Hair follicular keratinocyte (primary cell): Measurements from ENCODE around the gene TNK1. TPM values are rescaled to one million over a fixed set of nuclear protein-coding genes. Genes with fewer than 3 reads are reported as not detected.

Source experiments
- total RNA-seq: library from RNA; depleted of rRNA; stranded (reverse); fragments of >200 nt; gene quantifications from 2 replicates; pipeline ENCODE4 v1.2.3, GENCODE V29; 2015

The TNK1 gene
- total RNA-seq: 3.8 and 7.7 TPM in 2 replicates

DNA sequence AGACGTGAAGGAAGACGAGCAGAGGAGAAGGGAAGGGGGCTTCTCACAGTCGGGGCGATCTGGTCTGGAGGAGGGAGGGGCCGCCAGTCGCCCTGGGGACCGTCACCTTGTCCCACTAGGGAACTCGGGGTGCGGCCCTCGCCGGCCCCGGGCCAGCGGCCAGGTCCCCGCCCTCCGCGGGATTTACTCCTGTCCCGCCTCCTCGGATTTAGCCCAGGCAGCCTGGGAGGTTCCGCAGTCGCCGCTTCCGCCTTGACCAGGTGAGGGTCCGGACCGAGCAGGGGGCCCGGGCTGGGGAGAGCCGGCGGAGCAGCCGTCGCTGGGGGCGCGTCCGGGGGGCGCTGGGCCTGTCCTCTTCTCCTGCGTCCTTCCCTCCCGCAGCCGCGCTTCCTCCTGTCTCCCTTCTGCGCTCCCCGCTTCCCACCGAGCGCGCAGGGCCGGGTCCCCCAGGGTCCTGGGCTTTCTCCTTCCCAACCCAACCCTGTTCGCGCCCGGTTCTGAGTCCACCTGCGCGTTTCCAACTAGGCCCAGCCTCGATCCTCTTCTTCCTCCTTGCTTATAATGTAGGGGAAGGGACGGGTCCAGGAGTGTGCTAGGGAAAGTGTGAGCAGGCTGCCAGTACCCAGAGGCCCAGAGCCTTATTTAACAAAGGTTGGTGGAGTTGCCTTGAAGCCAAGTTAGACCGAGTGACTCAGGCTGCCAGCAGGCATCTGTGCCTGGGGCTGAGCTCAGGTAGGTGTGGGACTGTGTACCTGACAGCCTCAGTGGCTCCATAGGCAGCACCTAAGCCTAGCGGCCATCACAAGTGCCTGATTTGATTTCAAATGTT, at the start of gene TNK1:
Gene TNK1, plus strand, starts transcription at position 235 of the 829 bp plus-strand sequence. CDS start 1,838 bp downstream, outside the sequence.

GRCh38 chr17:7336240-7337175, 44.4 kb upstream of the TNK1 start, which contains the start of gene ACAP1:
Gene ACAP1, plus strand, starts transcription at chr17:7336529. Its CDS starts 206 bp downstream, at chr17:7336735.

DNA sequence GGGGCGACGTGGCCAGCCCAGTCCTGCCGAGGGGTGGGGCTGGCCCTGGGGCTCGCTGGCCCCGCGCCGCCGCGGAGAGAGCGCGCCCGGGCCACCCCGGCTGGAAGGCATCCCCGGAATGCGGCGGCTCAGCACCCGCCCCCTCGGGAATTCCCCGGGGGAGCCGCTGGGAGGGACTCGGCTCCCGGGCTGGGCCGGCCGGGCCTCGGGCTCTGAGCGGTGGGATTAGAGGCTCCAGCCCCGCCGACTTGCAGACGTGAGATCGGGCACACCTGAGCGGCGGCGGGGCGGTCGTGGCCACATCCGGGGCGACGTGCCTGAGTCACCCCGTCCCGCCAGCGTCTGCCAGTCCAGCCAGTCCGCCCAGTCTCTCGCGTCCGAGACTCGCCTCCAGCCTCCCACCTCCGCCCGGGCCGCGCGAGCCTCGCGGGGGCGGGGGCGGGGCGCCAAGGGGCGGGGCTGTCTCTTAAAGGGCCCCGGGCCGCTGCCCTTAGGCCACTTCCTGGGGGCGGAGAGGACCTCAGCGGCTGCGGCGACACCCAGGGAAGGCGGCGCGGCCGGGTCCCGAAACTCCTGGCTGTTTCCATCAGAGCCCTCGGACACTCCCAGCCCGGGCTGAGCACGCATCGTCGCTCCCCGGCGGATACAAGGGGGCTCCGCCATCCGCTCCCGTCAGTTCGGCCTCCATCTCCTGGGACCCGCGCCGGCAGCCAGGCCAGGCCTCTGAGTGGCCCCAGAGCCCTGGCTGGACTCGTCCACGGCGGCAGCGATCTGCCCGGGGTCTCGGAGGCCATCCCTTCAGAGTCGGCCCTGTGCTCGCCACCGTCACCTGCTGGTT, 29.0 kb upstream of the TNK1 start, which contains the start of gene KCTD11:
Gene KCTD11, plus strand, starts transcription at position 498 of the 838 bp plus-strand sequence.

DNA sequence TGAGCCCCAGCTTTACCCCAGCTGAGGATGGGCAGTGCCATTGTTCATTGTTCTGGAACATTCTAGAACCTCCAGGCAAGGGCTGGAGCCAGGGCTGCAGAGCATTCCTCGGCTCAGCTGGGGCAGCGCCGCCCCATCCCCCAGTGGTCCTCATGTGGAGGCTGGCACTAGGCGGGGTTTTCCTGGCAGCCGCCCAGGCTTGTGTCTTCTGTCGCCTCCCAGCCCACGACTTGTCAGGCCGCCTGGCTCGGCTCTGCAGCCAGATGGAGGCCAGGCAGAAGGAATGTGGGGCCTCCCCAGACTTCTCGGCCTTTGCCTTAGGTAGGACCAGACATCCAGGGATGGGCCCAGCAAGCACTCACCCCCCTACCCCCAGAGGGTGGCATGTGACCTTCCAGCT, 25.8 kb upstream of the TNK1 start, which contains the start of gene TMEM95:
Gene TMEM95, plus strand, starts transcription at position 104 of the 400 bp plus-strand sequence. Its CDS starts 49 bp downstream, at position 153.

GRCh38 chr17:7394452-7395191, 13.7 kb downstream of the TNK1 start, which contains the start of gene PLSCR3:
Gene PLSCR3, minus strand, starts transcription at chr17:7394525. Its CDS starts 415 bp downstream, at chr17:7394110.

DNA sequence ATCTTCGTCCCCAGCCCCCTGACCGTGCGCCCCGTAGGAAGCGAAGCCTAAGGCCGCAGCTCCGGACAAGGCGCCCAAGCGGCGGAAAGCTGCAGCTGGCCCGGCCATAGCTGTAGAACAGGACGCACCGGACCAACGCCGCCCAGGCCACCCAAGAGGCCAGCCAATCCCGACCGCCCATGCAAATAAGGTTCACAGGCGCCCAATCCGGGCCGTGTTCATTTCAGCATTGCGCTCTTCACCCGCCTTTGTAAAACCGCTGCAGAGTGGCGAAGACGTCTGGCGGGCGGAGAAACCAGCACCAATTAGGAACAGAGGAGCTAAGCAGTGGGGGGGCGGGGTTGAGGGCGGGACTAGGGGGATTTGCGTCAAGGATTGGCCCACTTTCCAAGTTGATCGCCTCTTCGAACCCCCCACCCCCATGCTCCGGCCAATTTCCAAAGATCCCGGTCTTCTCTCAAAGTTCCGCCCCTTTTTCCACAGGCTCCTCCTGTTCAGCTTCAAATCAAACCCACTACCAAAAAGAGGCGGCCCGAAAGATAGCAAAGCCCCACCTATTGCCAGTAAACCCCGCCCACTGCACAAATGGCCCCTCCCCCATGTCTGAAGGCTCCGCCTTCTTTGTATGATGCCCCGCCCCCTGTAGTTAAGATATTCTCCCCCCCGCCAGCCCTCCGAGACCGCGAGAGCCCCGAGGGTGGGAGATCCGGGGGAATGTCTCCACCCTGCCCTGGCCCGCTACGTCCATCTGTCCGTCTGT, 23.3 kb downstream of the TNK1 start, which contains the start of gene TMEM256:
Gene TMEM256, minus strand, starts transcription at position 121 of the 760 bp plus-strand sequence. Its CDS starts 13 bp downstream, at position 108.

DNA sequence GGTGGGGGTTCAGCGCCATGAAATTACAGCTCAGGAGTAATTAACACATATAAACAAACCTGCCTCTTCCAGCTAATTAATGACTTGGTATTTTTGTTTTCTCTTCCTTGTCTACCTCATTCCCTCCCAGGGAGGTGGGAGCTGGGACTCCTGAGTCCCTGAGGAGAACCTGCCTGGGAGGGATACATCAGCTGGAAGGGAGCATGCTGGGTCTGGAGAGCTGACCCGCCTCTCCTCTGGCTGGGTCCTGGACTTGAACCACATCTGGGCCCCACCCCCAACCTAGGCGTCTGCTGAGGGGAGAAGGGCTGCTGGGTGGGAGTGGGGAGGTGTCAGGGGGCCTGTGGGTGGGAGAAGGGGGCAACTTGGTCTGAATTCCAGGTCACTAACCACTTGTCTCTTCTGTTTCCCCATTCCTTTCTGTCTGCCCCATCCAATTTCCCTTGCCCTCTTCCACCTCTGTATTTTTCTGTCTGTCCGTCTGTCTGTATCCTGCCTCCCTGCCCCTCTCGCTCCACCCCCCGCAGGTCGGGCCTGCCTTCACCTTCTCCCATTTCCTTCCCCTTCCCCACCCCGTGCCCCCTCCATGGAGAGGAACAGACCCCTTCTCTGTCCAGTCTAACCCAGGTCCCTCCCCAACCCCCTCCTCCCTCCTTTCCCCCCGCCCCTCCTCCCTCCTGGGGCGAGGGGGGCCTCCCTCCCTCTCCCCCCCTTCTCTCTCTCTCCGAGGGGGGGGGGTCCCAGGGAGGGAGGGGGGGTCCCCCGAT, 26.8 kb downstream of the TNK1 start, which contains the start of gene NLGN2:
Gene NLGN2, plus strand, starts transcription at position 361 of the 767 bp plus-strand sequence. CDS start 411 bp downstream, outside the sequence.

GRCh38 chr17:7419819-7420610, 39.1 kb downstream of the TNK1 start, which contains the start of gene SPEM1:
Gene SPEM1, plus strand, starts transcription at chr17:7420324. Its CDS starts 61 bp downstream, at chr17:7420385.

DNA sequence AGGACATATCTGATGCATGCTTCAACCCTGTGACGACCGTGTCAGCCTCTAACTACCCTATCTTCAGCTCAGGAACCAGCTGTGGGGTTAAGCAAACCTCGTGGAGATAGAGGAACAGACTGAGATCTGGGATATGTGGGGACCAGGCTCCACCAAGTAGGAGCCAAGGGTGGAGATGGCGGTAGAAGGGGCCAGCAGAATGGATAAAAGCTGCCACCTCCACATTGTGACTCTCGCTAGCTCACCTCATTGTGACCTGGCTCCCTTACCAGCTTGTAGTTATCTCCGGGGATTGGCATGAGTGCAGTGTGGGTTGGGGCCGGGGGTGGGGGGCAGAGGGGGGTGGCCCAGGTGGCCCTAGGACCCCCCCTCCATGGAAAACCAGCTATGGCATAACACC, 44.4 kb downstream of the TNK1 start, which contains the start of gene SPEM2:
Gene SPEM2, plus strand, starts transcription at position 301 of the 400 bp plus-strand sequence. Its CDS starts 73 bp downstream, at position 374.

GRCh38 chr17:7428557-7428956, 47.7 kb downstream of the TNK1 start, which contains the start of gene SPEM3:
Gene SPEM3, plus strand, starts transcription at chr17:7428857. Its CDS starts 46 bp downstream, at chr17:7428903.

Other genes starting within 250 kb of the TNK1 start
- 0.23 TPM in 1 of 2 replicates, not detected in the other for gene ASGR1, start 201.7 kb upstream of the TNK1 start, total RNA-seq
- 1.4 and 5.5 TPM in 2 replicates for gene DLG4, start 161.3 kb upstream of the TNK1 start, total RNA-seq
- gene ACADVL, start 161.2 kb upstream of the TNK1 start, total RNA-seq: 173 and 216 TPM in 2 replicates
- 32.6 and 39.5 TPM in 2 replicates for gene DVL2, start 146.6 kb upstream of the TNK1 start, total RNA-seq
- gene PHF23, start 141.6 kb upstream of the TNK1 start, total RNA-seq: 26.9 and 32.2 TPM in 2 replicates
- 171 and 262 TPM in 2 replicates for gene GABARAP, start 138.6 kb upstream of the TNK1 start, total RNA-seq
- 39.4 and 49.4 TPM in 2 replicates for gene CTDNEP1, start 129.4 kb upstream of the TNK1 start, total RNA-seq
- gene ELP5, start 128.9 kb upstream of the TNK1 start, total RNA-seq: 23.3 and 36.8 TPM in 2 replicates
- gene CLDN7, start 118.6 kb upstream of the TNK1 start, total RNA-seq: 7.9 and 26.0 TPM in 2 replicates
- 0.08 and 1.4 TPM in 2 replicates for gene SLC2A4, start 99.4 kb upstream of the TNK1 start, total RNA-seq
- gene YBX2, start 86.5 kb upstream of the TNK1 start, total RNA-seq: 0.47 and 0.72 TPM in 2 replicates
- 557 and 909 TPM in 2 replicates for gene EIF5A, start 73.5 kb upstream of the TNK1 start, total RNA-seq
- 42.7 and 70.0 TPM in 2 replicates for gene GPS2, start 65.7 kb upstream of the TNK1 start, total RNA-seq
- 6.2 and 10.9 TPM in 2 replicates for gene NEURL4, start 51.8 kb upstream of the TNK1 start, total RNA-seq
- gene ACAP1, start 44.6 kb upstream of the TNK1 start, total RNA-seq: 3.3 and 5.6 TPM in 2 replicates
- 6.0 and 13.0 TPM in 2 replicates for gene KCTD11, start 28.9 kb upstream of the TNK1 start, total RNA-seq
- gene TMEM95, start 25.9 kb upstream of the TNK1 start, total RNA-seq: not detected in 2 replicates
- gene PLSCR3, start 13.4 kb downstream of the TNK1 start, total RNA-seq: 68.4 and 99.4 TPM in 2 replicates
- gene TMEM256, start 23.0 kb downstream of the TNK1 start, total RNA-seq: 138 and 193 TPM in 2 replicates
- gene NLGN2, start 26.8 kb downstream of the TNK1 start, total RNA-seq: 2.4 and 6.1 TPM in 2 replicates
- not detected in 2 replicates for gene SPEM1, start 39.2 kb downstream of the TNK1 start, total RNA-seq
- not detected in 2 replicates for gene SPEM2, start 44.5 kb downstream of the TNK1 start, total RNA-seq
- not detected in 2 replicates for gene SPEM3, start 47.8 kb downstream of the TNK1 start, total RNA-seq
- 25.2 and 30.4 TPM in 2 replicates for gene TMEM102, start 54.3 kb downstream of the TNK1 start, total RNA-seq
- 7.5 and 17.3 TPM in 2 replicates for gene FGF11, start 58.4 kb downstream of the TNK1 start, total RNA-seq
- gene CHRNB1, start 64.0 kb downstream of the TNK1 start, total RNA-seq: 9.8 and 14.8 TPM in 2 replicates
- 25.9 and 36.8 TPM in 2 replicates for gene ZBTB4, start 98.5 kb downstream of the TNK1 start, total RNA-seq
- gene SLC35G6, start 100.4 kb downstream of the TNK1 start, total RNA-seq: not detected in 2 replicates
- gene POLR2A, start 103.3 kb downstream of the TNK1 start, total RNA-seq: 31.9 and 33.7 TPM in 2 replicates
- gene TNFSF12, start 168.0 kb downstream of the TNK1 start, total RNA-seq: 8.8 and 10.3 TPM in 2 replicates
- gene TNFSF13, start 177.7 kb downstream of the TNK1 start, total RNA-seq: 0.80 and 5.9 TPM in 2 replicates
- gene SENP3, start 180.8 kb downstream of the TNK1 start, total RNA-seq: 56.2 and 86.9 TPM in 2 replicates
- gene CD68, start 198.5 kb downstream of the TNK1 start, total RNA-seq: 23.4 and 57.7 TPM in 2 replicates
- gene MPDU1, start 202.8 kb downstream of the TNK1 start, total RNA-seq: 138 and 153 TPM in 2 replicates
- 141 and 207 TPM in 2 replicates for gene SOX15, start 209.0 kb downstream of the TNK1 start, total RNA-seq
- gene FXR2, start 233.8 kb downstream of the TNK1 start, total RNA-seq: 39.6 and 41.3 TPM in 2 replicates
- gene SAT2, start 246.7 kb downstream of the TNK1 start, total RNA-seq: 25.8 and 43.2 TPM in 2 replicates
- gene SHBG, start 249.0 kb downstream of the TNK1 start, total RNA-seq: not detected in 2 replicates